WTC11 (cell line): ENCODE data around the gene CYP11A1. TPM values are rescaled to one million over a fixed set of nuclear protein-coding genes. Genes with fewer than 3 reads are reported as not detected.

ENCODE experiments used
- ATAC-seq: fragments of 200-7000 bp; cut with Tn5 transposase; 2 replicates; pipeline ENCODE4 v1.10.0; 2021; ENCODE audit warnings: mild to moderate bottlenecking, moderate library complexity
- CTCF ChIA-PET: fragments of 300-600 bp; sonication (Branson Sonifier 250); formaldehyde crosslinking; loops from one replicate; lab custom pipeline; 2021; ENCODE audit warnings: antibody characterized with exemption; lab: Charles Lee
- POLR2A ChIA-PET: fragments of 350-600 bp; sonication (Branson Sonifier 250); formaldehyde crosslinking; loops from one replicate; lab custom pipeline; 2021; ENCODE audit warnings: antibody characterized with exemption; lab: Charles Lee
- DNase-seq: peaks from one replicate; pipeline ENCODE4 v3.0.0; 2021; ENCODE audit warnings: low spot score
- H3K27ac Mint-ChIP-seq: 2 replicates; pipeline ENCODE4 v1.8.0; 2021; ENCODE audit warnings: mixed read lengths
- H3K27me3 Mint-ChIP-seq: 2 replicates; pipeline ENCODE4 v1.8.0; 2021; ENCODE audit warnings: low read depth, mild to moderate bottlenecking, moderate library complexity, mixed read lengths
- H3K36me3 Mint-ChIP-seq: 2 replicates; pipeline ENCODE4 v1.8.0; 2021; ENCODE audit warnings: mixed read lengths
- H3K4me1 Mint-ChIP-seq: 2 replicates; pipeline ENCODE4 v1.8.0; 2022; ENCODE audit warnings: mixed read lengths
- H3K4me3 Mint-ChIP-seq: 2 replicates; pipeline ENCODE4 v1.8.0; 2021; ENCODE audit warnings: mild to moderate bottlenecking, moderate library complexity, mixed read lengths
- H3K9me3 Mint-ChIP-seq: 2 replicates; pipeline ENCODE4 v1.8.0; 2021; ENCODE audit warnings: mixed read lengths
- ARID4B ChIP-seq: sonication (generic); formaldehyde crosslinking; IDR thresholded peaks from 2 replicates; pipeline ENCODE4 v1.8.0; 2023; ENCODE audit warnings: missing genetic modification reagents, mild to moderate bottlenecking, borderline replicate concordance
- ATF2 ChIP-seq: sonication (generic); formaldehyde crosslinking; IDR thresholded peaks from 2 replicates; pipeline ENCODE4 v1.8.1; 2022; ENCODE audit warnings: low read depth, missing genetic modification reagents, borderline replicate concordance
- CBFB ChIP-seq: sonication (generic); formaldehyde crosslinking; IDR thresholded peaks from 2 replicates; pipeline ENCODE4 v1.8.1; 2022; ENCODE audit warnings: mild to moderate bottlenecking, low read depth, missing genetic modification reagents
- E2F4 ChIP-seq: sonication (generic); formaldehyde crosslinking; IDR thresholded peaks from 2 replicates; pipeline ENCODE4 v1.8.1; 2022; ENCODE audit warnings: low read depth, mild to moderate bottlenecking, moderate library complexity, missing genetic modification reagents, borderline replicate concordance
- ETV6 ChIP-seq: sonication (generic); formaldehyde crosslinking; IDR thresholded peaks from 2 replicates; pipeline ENCODE4 v1.8.1; 2022; ENCODE audit warnings: mild to moderate bottlenecking, missing genetic modification reagents
- FOXK1 ChIP-seq: sonication (generic); formaldehyde crosslinking; IDR thresholded peaks from 2 replicates; pipeline ENCODE4 v1.8.0; 2022; ENCODE audit warnings: mild to moderate bottlenecking, moderate library complexity, missing genetic modification reagents
- FOXP4 ChIP-seq: sonication (generic); formaldehyde crosslinking; IDR thresholded peaks from 2 replicates; pipeline ENCODE4 v1.8.0; 2022; ENCODE audit warnings: mild to moderate bottlenecking, missing genetic modification reagents
- GTF2I ChIP-seq: fragments of 250-450 bp; sonication (Bioruptor Pico); conservative IDR thresholded peaks from 2 replicates; pipeline ENCODE4 v1.4.0; 2021; ENCODE audit warnings: mild to moderate bottlenecking
- IRF2 ChIP-seq: sonication (generic); formaldehyde crosslinking; IDR thresholded peaks from 2 replicates; pipeline ENCODE4 v1.8.0; 2022; ENCODE audit warnings: low read depth, missing genetic modification reagents, borderline replicate concordance
- KAT7 ChIP-seq: sonication (generic); formaldehyde crosslinking; IDR thresholded peaks from 2 replicates; pipeline ENCODE4 v1.8.1; 2023; ENCODE audit warnings: missing genetic modification reagents, mild to moderate bottlenecking, borderline replicate concordance
- NR3C1 ChIP-seq: sonication (generic); formaldehyde crosslinking; conservative IDR thresholded peaks from 2 replicates; pipeline ENCODE4 v1.8.1; 2023; ENCODE audit warnings: low read depth, mild to moderate bottlenecking, missing genetic modification reagents
- OVOL2 ChIP-seq: fragments of 250-450 bp; sonication (Bioruptor Pico); IDR thresholded peaks from 2 replicates; pipeline ENCODE4 v1.9.0; 2021; ENCODE audit warnings: mild to moderate bottlenecking, borderline replicate concordance
- RORB ChIP-seq: fragments of 250-450 bp; sonication (Bioruptor Pico); IDR thresholded peaks from 2 replicates; pipeline ENCODE4 v1.9.0; 2021; ENCODE audit warnings: mild to moderate bottlenecking
- STAT6 ChIP-seq: sonication (generic); formaldehyde crosslinking; conservative IDR thresholded peaks from 2 replicates; pipeline ENCODE4 v1.8.1; 2023; ENCODE audit warnings: mild to moderate bottlenecking, low read depth, missing genetic modification reagents, moderate library complexity
- ZBTB21 ChIP-seq: sonication (generic); formaldehyde crosslinking; IDR thresholded peaks from 2 replicates; pipeline ENCODE4 v1.8.1; 2023; ENCODE audit warnings: mild to moderate bottlenecking, missing genetic modification reagents, borderline replicate concordance
- ZNF138 ChIP-seq: sonication (generic); formaldehyde crosslinking; conservative IDR thresholded peaks from 2 replicates; pipeline ENCODE4 v1.8.1; 2022; ENCODE audit warnings: mild to moderate bottlenecking, moderate library complexity, missing genetic modification reagents
- ZNF219 ChIP-seq: sonication (generic); formaldehyde crosslinking; IDR thresholded peaks from 2 replicates; pipeline ENCODE4 v1.8.0; 2023; ENCODE audit warnings: missing genetic modification reagents, mild to moderate bottlenecking, borderline replicate concordance
- total RNA-seq: library from RNA; stranded (reverse); gene quantifications from 3 replicates; pipeline ENCODE4 v1.2.3, GENCODE V29; 2021

CYP11A1 gene
- total RNA-seq, 1 experiment from 2014 or later: 3.4 TPM

GRCh38 chr15:74399511-74400312 is 32.3 kb upstream of the CYP11A1 start:
- ChIA-PET CTCF (interaction anchor here (0.6 to 1.3 kb wide), 2 partner anchors 17 to 1108 kb away, joined by 3 to 5 read pairs; no protein-coding TSS in a partner anchor), POLR2A (no interaction called here)
- peaks cover 2% of the 10 kb centered on the region; the same call in 1 of the 2 replicates for H3K27me3 Mint-ChIP-seq
- DNase-seq: no peak
- H3K4me3 Mint-ChIP-seq: no peak overlapping the region
- ATAC-seq: no peak
- H3K4me1 Mint-ChIP-seq: peaks cover 16% of the 10 kb centered on the region
- H3K9me3 Mint-ChIP-seq: no peaks in the 10 kb centered on the region
- no peak for TF ChIP-seq RORB (CRISPR knock-in tag)
- TF ChIP-seq FOXP4 (CRISPR knock-in tag): no peak
- TF ChIP-seq IRF2 (CRISPR knock-in tag): no peak
- no peak for TF ChIP-seq ZNF138 (CRISPR knock-in tag)
- TF ChIP-seq KAT7 (CRISPR knock-in tag): no peak
- TF ChIP-seq ZBTB21 (CRISPR knock-in tag): no peak
- TF ChIP-seq ETV6 (CRISPR knock-in tag): no peak
- TF ChIP-seq E2F4 (CRISPR knock-in tag): no peak
- TF ChIP-seq CBFB (CRISPR knock-in tag): no peak
- no peak for TF ChIP-seq ARID4B
- no peak for TF ChIP-seq GTF2I (CRISPR knock-in tag)
- H3K27ac Mint-ChIP-seq: no peak overlapping the region
- no peaks in the 10 kb centered on the region for H3K36me3 Mint-ChIP-seq

- no peaks in the 10 kb centered on the region for H3K36me3 Mint-ChIP-seq
- peaks cover 16% of the 10 kb centered on the region for H3K4me1 Mint-ChIP-seq
- H3K27me3 Mint-ChIP-seq: peaks cover 5% of the 10 kb centered on the region; the same call in 1 of the 2 replicates
- no peak overlapping the region for H3K4me3 Mint-ChIP-seq
- POLR2A ChIA-PET: no interaction called here
- CTCF ChIA-PET: interaction anchor here (0.5 to 0.6 kb wide), 2 partner anchors 17 to 185 kb away, joined by 3 to 4 read pairs; no protein-coding TSS in a partner anchor
- no peak overlapping the region for H3K27ac Mint-ChIP-seq
- H3K9me3 Mint-ChIP-seq: no peaks in the 10 kb centered on the region
- no peak for ATAC-seq
- DNase-seq: no peak
- TF ChIP-seq FOXK1 (CRISPR knock-in tag) (no peak), OVOL2 (CRISPR knock-in tag) (no peak), ATF2 (CRISPR knock-in tag) (no peak), STAT6 (CRISPR knock-in tag) (no peak), NR3C1 (CRISPR knock-in tag) (no peak), ARID4B (no peak), ZNF219 (CRISPR knock-in tag) (no peak)
Observed at GRCh38 chr15:74399100-74399499, 31.7 kb upstream of the CYP11A1 start.
